Keratinocyte (primary cell): ENCODE data around the gene ZSWIM6. TPM values are rescaled to one million over a fixed set of nuclear protein-coding genes. Genes with fewer than 3 reads are reported as not detected.

Experiments used
- DNase-seq: peaks from one replicate; pipeline ENCODE4 v3.0.0-alpha.2; 2011; ENCODE audit warnings: low read depth, missing footprints, low spot score
- FAIRE-seq: peaks from 2 replicates; lab custom pipeline; 2011; peaks lifted over from hg19 to GRCh38; lab: Jason Lieb, UNC
- H2AFZ ChIP-seq: 2 replicates; pipeline ENCODE4 v1.6.0; 2012; ENCODE audit warnings: low read length, control low read depth, inconsistent platforms; ENCODE audit not compliant: control insufficient read depth
- H3K27ac ChIP-seq: 2 replicates; pipeline ENCODE4 v1.5.1; 2011; ENCODE audit warnings: low read length; ENCODE audit not compliant: control insufficient read depth, insufficient read depth
- H3K27me3 ChIP-seq: 3 replicates; pipeline ENCODE4 v1.6.0; 2011; ENCODE audit warnings: low read length; ENCODE audit not compliant: control insufficient read depth, insufficient read depth; ENCODE audit errors: extremely low read depth
- H3K36me3 ChIP-seq, 2 experiments: 2 replicates in 1 of 2; 3 replicates in 1 of 2; pipeline ENCODE4 v1.5.1; 2011; ENCODE audit warnings: low read length in 2 of 2, mild to moderate bottlenecking in 1 of 2; ENCODE audit not compliant: control insufficient read depth in 2 of 2, insufficient read depth in 2 of 2; ENCODE audit errors: extremely low read depth in 1 of 2
- H3K4me1 ChIP-seq: 3 replicates; pipeline ENCODE4 v1.5.1; 2011; ENCODE audit warnings: low read length; ENCODE audit not compliant: control insufficient read depth, insufficient read depth; ENCODE audit errors: extremely low read depth
- H3K4me2 ChIP-seq: 3 replicates; pipeline ENCODE4 v1.6.0; 2011; ENCODE audit warnings: low read depth, low read length; ENCODE audit not compliant: control insufficient read depth, insufficient read depth; ENCODE audit errors: extremely low read depth
- H3K4me3 ChIP-seq, 3 experiments: fragments of 200-600 bp in 1 of 3; sonication (generic) in 1 of 3; 2 replicates in 2 of 3; 3 replicates in 1 of 3; pipeline ENCODE4 v1.5.1; 2011 to 2016; ENCODE audit warnings: low read length in 3 of 3, mild to moderate bottlenecking in 3 of 3, control low read depth in 2 of 3, inconsistent platforms in 1 of 3, low read depth in 1 of 3, mixed read lengths in 1 of 3, mixed run types in 1 of 3, moderate library complexity in 1 of 3; ENCODE audit not compliant: control insufficient read depth in 2 of 3, insufficient read depth in 2 of 3; ENCODE audit errors: extremely low read depth in 1 of 3
- H3K79me2 ChIP-seq: 2 replicates; pipeline ENCODE4 v1.6.0; 2012; ENCODE audit warnings: low read length; ENCODE audit not compliant: control insufficient read depth, insufficient read depth
- H3K9ac ChIP-seq: 3 replicates; pipeline ENCODE4 v1.6.0; 2011; ENCODE audit warnings: low read length; ENCODE audit not compliant: control insufficient read depth, insufficient read depth; ENCODE audit errors: extremely low read depth
- H3K9me1 ChIP-seq: 3 replicates; pipeline ENCODE4 v1.6.0; 2011; ENCODE audit warnings: low read length; ENCODE audit not compliant: control insufficient read depth, insufficient read depth; ENCODE audit errors: extremely low read depth
- H3K9me3 ChIP-seq: 2 replicates; pipeline ENCODE4 v1.5.1; 2012; ENCODE audit warnings: low read depth, low read length; ENCODE audit not compliant: control insufficient read depth
- H4K20me1 ChIP-seq: 3 replicates; pipeline ENCODE4 v1.6.0; 2011; ENCODE audit warnings: low read length; ENCODE audit not compliant: control insufficient read depth, insufficient read depth; ENCODE audit errors: extremely low read depth
- CTCF ChIP-seq, 3 experiments: IDR thresholded peaks in 1 of 3; conservative IDR thresholded peaks in 1 of 3; optimal IDR thresholded peaks in 1 of 3; 2 replicates in 2 of 3; 3 replicates in 1 of 3; pipeline versions ENCODE3 to v1.5.1; 2011; ENCODE audit warnings: low read length in 3 of 3, mild to moderate bottlenecking in 3 of 3, moderate library complexity in 2 of 3, control low read depth in 1 of 3, inconsistent platforms in 1 of 3; ENCODE audit not compliant: insufficient read depth in 2 of 3; ENCODE audit errors: extremely low read depth in 1 of 3
- EZH2 ChIP-seq: IDR thresholded peaks from one replicate; pipeline ENCODE4 v1.6.1; 2012; ENCODE audit warnings: inconsistent platforms, mild to moderate bottlenecking, low read length, moderate library complexity
- dilution Hi-C: fragments of 300-500 bp; cut with MboI; formaldehyde crosslinking; loops from one replicate; pipeline ENCODE4 v1.7.0; 2020; ENCODE audit warnings: low sequenced_read_pairs; ENCODE audit not compliant: extremely low pct_ligation_motif_present
- polyA plus RNA-seq, 5 experiments: library from polyadenylated mRNA; depleted of rRNA in 3 of 5; stranded (reverse) in 3 of 5; stranded (forward) in 1 of 5; unstranded in 1 of 5; fragments of >200 nt; gene quantifications; 1 replicate in 1 of 5; 2 replicates in 3 of 5; 3 replicates in 1 of 5; pipeline versions ENCODE4 v1.2.1 to v1.2.3, GENCODE V29; 2011 to 2012; ENCODE audit warnings: missing spikeins in 2 of 5, low read depth in 1 of 5, low replicate concordance in 1 of 5

Gene ZSWIM6
- polyA plus RNA-seq, 1 donor (not counting 4 experiments of a cell fraction or from before 2014, with no cell fraction given): 9.9 TPM

- FAIRE-seq (no peak), DNase-seq (no peak)
- Histone ChIP-seq H3K27ac (peak overlapping the region; percentile 87), H3K4me3 (peak overlapping the region in 2 of 3 experiments; percentile 43 to 59), H3K9ac (peak overlapping the region; percentile 62), H3K4me2 (peak overlapping the region; percentile 77), H3K27me3 (no peaks in the 10 kb centered on the region), H3K9me1 (no peaks in the 10 kb centered on the region), H3K4me1 (peaks cover 26% of the 10 kb centered on the region), H3K9me3 (peaks cover 2% of the 10 kb centered on the region), H3K36me3 (no peaks in the 10 kb centered on the region), H3K79me2 (peaks cover 61% of the 10 kb centered on the region), H4K20me1 (no peaks in the 10 kb centered on the region), H2AFZ (peak overlapping the region; percentile 21)
- dilution Hi-C loops: no loop called here
- TF ChIP-seq CTCF (optimal IDR thresholded peaks at IDR 0.05 in 1 of 3, IDR thresholded peaks at IDR 0.05 in 1 of 3, conservative IDR thresholded peaks at IDR 0.05 in 1 of 3; ENCODE audit: extremely low read depth in 1 of 3, insufficient read depth in 2 of 3, low read length in 3 of 3) (no peak), EZH2 (no peak)
Observed at GRCh38 chr5:61440086-61440485, 108.0 kb downstream of the ZSWIM6 start.

GRCh38 chr5:61440596-61440995, 108.5 kb downstream of the ZSWIM6 start:
- Histone ChIP-seq H3K27ac (peak overlapping the region; percentile 87), H3K9ac (peak overlapping the region; percentile 62), H3K79me2 (peaks cover 60% of the 10 kb centered on the region), H3K27me3 (no peaks in the 10 kb centered on the region), H3K9me3 (peaks cover 2% of the 10 kb centered on the region), H3K9me1 (no peaks in the 10 kb centered on the region), H4K20me1 (no peaks in the 10 kb centered on the region), H3K4me3 (peak overlapping the region in 1 of 3 experiments; percentile 59), H2AFZ (peak overlapping the region; percentile 78), H3K4me2 (peak overlapping the region; percentile 77), H3K4me1 (peaks cover 26% of the 10 kb centered on the region), H3K36me3 (no peaks in the 10 kb centered on the region)
- DNase-seq (no peak), FAIRE-seq (peak; percentile 93)
- dilution Hi-C loops: no loop called here
- TF ChIP-seq CTCF (optimal IDR thresholded peaks at IDR 0.05 in 1 of 3, IDR thresholded peaks at IDR 0.05 in 1 of 3, conservative IDR thresholded peaks at IDR 0.05 in 1 of 3; ENCODE audit: extremely low read depth in 1 of 3, insufficient read depth in 2 of 3, low read length in 3 of 3) (no peak), EZH2 (no peak)
